K562 (cell line): ENCODE data around the gene ZNF343. TPM values are rescaled to one million over a fixed set of nuclear protein-coding genes. Genes with fewer than 3 reads are reported as not detected.

Experiments used
- ATAC-seq: fragments of 200-7000 bp; cut with Tn5 transposase; 3 replicates; pipeline ENCODE4 v1.9.1; 2020; ENCODE audit warnings: moderate library complexity
- BruUV-seq: library from RNA; stranded (reverse); fragments of 400-500 nt; replicated peaks from 2 replicates; lab custom pipeline; 2021; lab: Mats Ljungman, UMichigan
- CTCF ChIA-PET: fragments of 300-600 bp; formaldehyde crosslinking; extraction: SDS; loops from one replicate; lab custom pipeline; 2021; ENCODE audit warnings: low intra/inter-chr PET ratio; lab: Yijun Ruan, JAX
- POLR2A ChIA-PET: fragments of 300-600, 350-650 bp; sonication (Branson Sonifier 250); formaldehyde crosslinking; extraction: SDS; loops from one replicate; lab custom pipeline; 2021; ENCODE audit warnings: antibody characterized with exemption, inconsistent platforms; lab: Yijun Ruan, JAX
- DNase-seq, 4 experiments: peaks; one replicate each; pipeline versions ENCODE4 v3.0.0 to v3.0.0-alpha.2; 2011 to 2018; ENCODE audit warnings: low spot score in 3 of 4, mixed read lengths in 3 of 4; ENCODE audit errors: extremely low read depth in 1 of 4
- FAIRE-seq: peaks from 2 replicates; lab custom pipeline; 2011; peaks lifted over from hg19 to GRCh38; lab: Jason Lieb, UNC
- H2AFZ ChIP-seq: 2 replicates; pipeline ENCODE4 v1.6.0; 2011; ENCODE audit warnings: low read depth, low read length, control low read depth, inconsistent platforms
- H3K27ac ChIP-seq: fragments of 200-600 bp; 3 replicates; pipeline ENCODE4 v1.8.0; 2011; ENCODE audit warnings: low read depth, mild to moderate bottlenecking, control low read depth, inconsistent platforms, low read length, moderate library complexity, mixed read lengths; ENCODE audit errors: extremely low read depth
- H3K27me3 ChIP-seq, 2 experiments: fragments of 300-600 bp in 1 of 2; 2 replicates in 1 of 2; 3 replicates in 1 of 2; pipeline versions ENCODE4 v1.6.0 to v1.8.0; 2011; ENCODE audit warnings: inconsistent platforms in 2 of 2, low read length in 2 of 2, mild to moderate bottlenecking in 1 of 2, mixed read lengths in 1 of 2, moderate library complexity in 1 of 2; ENCODE audit not compliant: control insufficient read depth in 2 of 2, insufficient read depth in 2 of 2
- H3K36me3 ChIP-seq: fragments of 300-600 bp; 3 replicates; pipeline ENCODE4 v1.8.0; 2011; ENCODE audit warnings: mild to moderate bottlenecking, low read length, inconsistent platforms; ENCODE audit not compliant: control insufficient read depth, insufficient read depth
- H3K4me1 ChIP-seq, 2 experiments: fragments of 200-600 bp in 1 of 2; replicated peaks in 1 of 2; 2 replicates in 1 of 2; 3 replicates in 1 of 2; pipeline versions ENCODE4 v1.5.1 to v1.8.0; 2011; ENCODE audit warnings: inconsistent platforms in 2 of 2, low read length in 2 of 2, mild to moderate bottlenecking in 1 of 2, mixed read lengths in 1 of 2, moderate library complexity in 1 of 2; ENCODE audit not compliant: control insufficient read depth in 2 of 2, insufficient read depth in 2 of 2
- H3K4me2 ChIP-seq: 2 replicates; pipeline ENCODE4 v1.6.1; 2011; ENCODE audit warnings: low read length, control low read depth, inconsistent platforms, mixed read lengths; ENCODE audit not compliant: insufficient read depth
- H3K4me3 ChIP-seq: fragments of 200-600 bp; sonication (generic), shearing (Covaris generic); 2 replicates; pipeline ENCODE4 v1.5.1; 2016; ENCODE audit warnings: control low read depth, inconsistent platforms
- H3K79me2 ChIP-seq: fragments of 200-600 bp; 3 replicates; pipeline ENCODE4 v1.8.0; 2011; ENCODE audit warnings: low read length, inconsistent platforms; ENCODE audit not compliant: control insufficient read depth, insufficient read depth
- H3K9ac ChIP-seq, 2 experiments: 2 replicates each; pipeline versions ENCODE4 v1.6.0 to v1.6.1; 2011; ENCODE audit warnings: low read depth in 2 of 2, low read length in 2 of 2, control low read depth in 1 of 2, inconsistent platforms in 1 of 2, mild to moderate bottlenecking in 1 of 2, mixed read lengths in 1 of 2; ENCODE audit not compliant: insufficient read depth in 1 of 2
- H3K9me1 ChIP-seq: one replicate; pipeline ENCODE4 v1.6.0; 2011; ENCODE audit warnings: inconsistent platforms, mild to moderate bottlenecking, low read length, moderate library complexity; ENCODE audit not compliant: control insufficient read depth, insufficient read depth
- H3K9me3 ChIP-seq: replicated peaks from 2 replicates; pipeline ENCODE4 v1.5.1; 2011; ENCODE audit warnings: low read depth, low read length, inconsistent platforms; ENCODE audit not compliant: control insufficient read depth, insufficient read depth
- H4K20me1 ChIP-seq: replicated peaks from 2 replicates; pipeline ENCODE4 v1.6.1; 2011; ENCODE audit warnings: low read length, inconsistent platforms, mixed read lengths; ENCODE audit not compliant: control insufficient read depth, insufficient read depth
- FOSL1 ChIP-seq: fragments of 200-800 bp; sonication (Bioruptor generic); conservative IDR thresholded peaks from 2 replicates; pipeline ENCODE4 v1.6.1; 2016; ENCODE audit warnings: missing genetic modification characterization, missing compliant biosample characterization
- JUND ChIP-seq, 2 experiments: IDR thresholded peaks; 2 replicates in 1 of 2; 3 replicates in 1 of 2; pipeline ENCODE4 v1.6.1; 2011; ENCODE audit warnings: borderline replicate concordance in 2 of 2, low read depth in 2 of 2, low read length in 2 of 2, improper control_type of control experiment in 1 of 2, missing biosample characterization in 1 of 2, missing genetic modification characterization in 1 of 2, missing genetic modification reagents in 1 of 2
- OTX1 ChIP-seq: fragments of 450-650 bp; formaldehyde crosslinking; IDR thresholded peaks from 2 replicates; pipeline ENCODE4 v1.4.0; 2022; ENCODE audit warnings: mild to moderate bottlenecking
- POU5F1 ChIP-seq: fragments of 150-350 bp; IDR thresholded peaks from 2 replicates; pipeline ENCODE4 v1.6.1; 2014; ENCODE audit warnings: borderline replicate concordance, low read length, low read depth, mild to moderate bottlenecking; ENCODE audit not compliant: partially characterized antibody
- RAD51 ChIP-seq: fragments of 450-650 bp; IDR thresholded peaks from 2 replicates; pipeline ENCODE4 v1.7.1; 2016; ENCODE audit warnings: low read depth, mild to moderate bottlenecking, borderline replicate concordance
- SMAD1 ChIP-seq: fragments of 150-350 bp; IDR thresholded peaks from 2 replicates; pipeline ENCODE4 v1.6.1; 2014; ENCODE audit warnings: low read length, low read depth; ENCODE audit not compliant: partially characterized antibody
- TAF15 ChIP-seq: fragments of 200-400 bp; formaldehyde crosslinking; IDR thresholded peaks from 2 replicates; pipeline ENCODE4 v1.6.1; 2017; ENCODE audit warnings: mild to moderate bottlenecking, low read depth, low read length, moderate library complexity
- ZFP36 ChIP-seq: fragments of 150-350 bp; IDR thresholded peaks from 2 replicates; pipeline ENCODE4 v1.6.1; 2018; ENCODE audit warnings: low read length, low read depth; ENCODE audit not compliant: partially characterized antibody
- ZNF668 ChIP-seq: fragments of 250-450 bp; sonication (Bioruptor Pico); IDR thresholded peaks from 2 replicates; pipeline ENCODE4 v1.8.0; 2022; ENCODE audit warnings: mild to moderate bottlenecking, inconsistent platforms
- WGBS: fragments of 100-300 bp; shearing (Covaris generic); methylation state at CpG from one replicate; pipeline ENCODE4 v1.1.6; 2016; ENCODE audit warnings: low coverage, mixed read lengths; ENCODE audit not compliant: insufficient coverage; ENCODE audit errors: missing lambda C conversion rate; 5-methylcytosine and 5-hydroxymethylcytosine counted together
- in situ Hi-C: fragments of 300-500 bp; cut with MboI; formaldehyde crosslinking; loops from 4 replicates; pipeline ENCODE4 v1.15.0; 2018; ENCODE audit warnings: inconsistent platforms, mixed read lengths
- intact Hi-C: fragments of 100-400 bp; cut with micrococcal nuclease; formaldehyde crosslinking; loops from 2 replicates; pipeline ENCODE4 v1.14.2; 2022
- polyA plus RNA-seq, 8 experiments: library from polyadenylated mRNA; depleted of rRNA in 4 of 8; stranded (reverse) in 5 of 8; unstranded in 3 of 8; fragments of >200 nt; fragmentation: Nextera tagmentation in 2 of 8; fragmentation: Illumina TruSeq in 1 of 8; extraction: Ambion mirVana in 2 of 8; extraction: Trizol in 1 of 8; gene quantifications; 2 replicates each; pipeline versions ENCODE4 v1.2.1 to v1.2.3, GENCODE V29; 2011 to 2014; ENCODE audit warnings: inconsistent platforms in 1 of 8, missing spikeins in 1 of 8
- total RNA-seq, 7 experiments: library from RNA; depleted of rRNA in 6 of 7; stranded (reverse); fragments of >200 nt in 6 of 7; fragmentation: Illumina TruSeq in 2 of 7; extraction: Trizol in 2 of 7; gene quantifications; 2 replicates each; pipeline versions ENCODE4 v1.2.1 to v1.2.3, GENCODE V29; 2011 to 2021; ENCODE audit warnings: low replicate concordance in 1 of 7
- TF ChIP-seq, protein P1 (sequence below): IDR thresholded peaks from 3 replicates; pipeline ENCODE4 v1.6.1; 2011; ENCODE audit warnings: borderline replicate concordance, mild to moderate bottlenecking, moderate library complexity; ENCODE audit not compliant: insufficient read length; ENCODE audit errors: extremely low read depth
- TF ChIP-seq, protein P2 (sequence below): fragments of 450-650 bp; conservative IDR thresholded peaks from 2 replicates; pipeline ENCODE4 v1.6.1; 2016; ENCODE audit warnings: missing genetic modification characterization, low read depth, mild to moderate bottlenecking, control low read depth, missing compliant biosample characterization
- TF ChIP-seq, protein P3 (sequence below): sonication (generic); formaldehyde crosslinking; IDR thresholded peaks from 2 replicates; pipeline ENCODE4 v1.8.1; 2023; ENCODE audit warnings: missing genetic modification reagents, mild to moderate bottlenecking, borderline replicate concordance

The ZNF343 gene
- total and polyA plus RNA-seq, 9 of the 15 experiments (the other 6 are each of a cell fraction or from before 2014, with no cell fraction given), result 1.4 to 9.8 (median 6.4) TPM

DNA sequence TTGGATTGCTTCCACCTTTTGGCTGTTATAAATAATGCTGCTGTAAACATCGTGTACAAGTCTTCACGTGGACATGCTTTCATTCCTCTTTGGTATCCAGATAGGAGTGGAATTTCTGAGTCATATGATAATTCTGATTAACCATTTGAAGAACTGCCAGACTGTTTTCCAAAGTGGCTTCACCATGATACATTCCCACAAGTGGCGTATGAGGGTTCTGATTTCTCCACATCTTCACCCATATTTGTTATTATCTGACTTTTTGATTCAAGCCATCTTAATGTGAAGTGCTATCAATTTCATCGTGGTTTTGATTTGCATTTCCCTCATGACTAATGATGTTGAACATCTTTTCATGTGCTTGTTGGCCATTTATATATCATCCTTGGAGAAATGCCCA, 35.2 kb downstream of the ZNF343 start:
- Histone ChIP-seq H3K9ac (no peak overlapping the region), H3K4me1 (peaks cover under 1 to 4% of the 10 kb centered on the region in 2 experiments; a peak in 4 of 5 replicates), H2AFZ (no peak overlapping the region), H3K27me3 (no peaks in the 10 kb centered on the region), H3K9me3 (no peaks in the 10 kb centered on the region), H3K4me3 (no peak overlapping the region), H3K4me2 (no peak overlapping the region), H3K79me2 (peaks cover 22% of the 10 kb centered on the region), H3K36me3 (peaks cover 13% of the 10 kb centered on the region), H4K20me1 (peaks cover 14% of the 10 kb centered on the region), H3K27ac (no peak overlapping the region), H3K9me1 (peaks cover under 1% of the 10 kb centered on the region)
- no TSS peak for BruUV-seq
- intact Hi-C loops, result no loop called here
- ATAC-seq, result no peak
- in situ Hi-C loops, result loop anchor here (5.0 kb wide), 1 partner anchor 49 kb away; no protein-coding TSS in a partner anchor
- no peak for FAIRE-seq
- CTCF ChIA-PET, result no interaction called here
- 42% methylated on average over 4 of the region's 4 CpGs for WGBS
- POLR2A ChIA-PET, result no interaction called here
- DNase-seq, result no peak
- TF ChIP-seq JUND (IDR thresholded peaks at IDR 0.05; ENCODE audit: borderline replicate concordance, low read depth, low read length) (no peak), JUND (tag; IDR thresholded peaks at IDR 0.05; ENCODE audit: borderline replicate concordance, low read depth, low read length) (peak; percentile 75; the same call in 1 of the 3 replicates), RAD51 (no peak), POU5F1 (no peak), SMAD1 (no peak), OTX1 (CRISPR knock-in tag) (no peak), ZFP36 (no peak), TAF15 (no peak), ZNF668 (CRISPR knock-in tag) (no peak), FOSL1 (tag) (peak; percentile 93)
- TF ChIP-seq, protein P1, sequence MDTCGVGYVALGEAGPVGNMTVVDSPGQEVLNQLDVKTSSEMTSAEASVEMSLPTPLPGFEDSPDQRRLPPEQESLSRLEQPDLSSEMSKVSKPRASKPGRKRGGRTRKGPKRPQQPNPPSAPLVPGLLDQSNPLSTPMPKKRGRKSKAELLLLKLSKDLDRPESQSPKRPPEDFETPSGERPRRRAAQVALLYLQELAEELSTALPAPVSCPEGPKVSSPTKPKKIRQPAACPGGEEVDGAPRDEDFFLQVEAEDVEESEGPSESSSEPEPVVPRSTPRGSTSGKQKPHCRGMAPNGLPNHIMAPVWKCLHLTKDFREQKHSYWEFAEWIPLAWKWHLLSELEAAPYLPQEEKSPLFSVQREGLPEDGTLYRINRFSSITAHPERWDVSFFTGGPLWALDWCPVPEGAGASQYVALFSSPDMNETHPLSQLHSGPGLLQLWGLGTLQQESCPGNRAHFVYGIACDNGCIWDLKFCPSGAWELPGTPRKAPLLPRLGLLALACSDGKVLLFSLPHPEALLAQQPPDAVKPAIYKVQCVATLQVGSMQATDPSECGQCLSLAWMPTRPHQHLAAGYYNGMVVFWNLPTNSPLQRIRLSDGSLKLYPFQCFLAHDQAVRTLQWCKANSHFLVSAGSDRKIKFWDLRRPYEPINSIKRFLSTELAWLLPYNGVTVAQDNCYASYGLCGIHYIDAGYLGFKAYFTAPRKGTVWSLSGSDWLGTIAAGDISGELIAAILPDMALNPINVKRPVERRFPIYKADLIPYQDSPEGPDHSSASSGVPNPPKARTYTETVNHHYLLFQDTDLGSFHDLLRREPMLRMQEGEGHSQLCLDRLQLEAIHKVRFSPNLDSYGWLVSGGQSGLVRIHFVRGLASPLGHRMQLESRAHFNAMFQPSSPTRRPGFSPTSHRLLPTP, result no peak
- TF ChIP-seq, protein P2, sequence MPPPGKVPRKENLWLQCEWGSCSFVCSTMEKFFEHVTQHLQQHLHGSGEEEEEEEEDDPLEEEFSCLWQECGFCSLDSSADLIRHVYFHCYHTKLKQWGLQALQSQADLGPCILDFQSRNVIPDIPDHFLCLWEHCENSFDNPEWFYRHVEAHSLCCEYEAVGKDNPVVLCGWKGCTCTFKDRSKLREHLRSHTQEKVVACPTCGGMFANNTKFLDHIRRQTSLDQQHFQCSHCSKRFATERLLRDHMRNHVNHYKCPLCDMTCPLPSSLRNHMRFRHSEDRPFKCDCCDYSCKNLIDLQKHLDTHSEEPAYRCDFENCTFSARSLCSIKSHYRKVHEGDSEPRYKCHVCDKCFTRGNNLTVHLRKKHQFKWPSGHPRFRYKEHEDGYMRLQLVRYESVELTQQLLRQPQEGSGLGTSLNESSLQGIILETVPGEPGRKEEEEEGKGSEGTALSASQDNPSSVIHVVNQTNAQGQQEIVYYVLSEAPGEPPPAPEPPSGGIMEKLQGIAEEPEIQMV (tag), result no peak
- TF ChIP-seq, protein P3, sequence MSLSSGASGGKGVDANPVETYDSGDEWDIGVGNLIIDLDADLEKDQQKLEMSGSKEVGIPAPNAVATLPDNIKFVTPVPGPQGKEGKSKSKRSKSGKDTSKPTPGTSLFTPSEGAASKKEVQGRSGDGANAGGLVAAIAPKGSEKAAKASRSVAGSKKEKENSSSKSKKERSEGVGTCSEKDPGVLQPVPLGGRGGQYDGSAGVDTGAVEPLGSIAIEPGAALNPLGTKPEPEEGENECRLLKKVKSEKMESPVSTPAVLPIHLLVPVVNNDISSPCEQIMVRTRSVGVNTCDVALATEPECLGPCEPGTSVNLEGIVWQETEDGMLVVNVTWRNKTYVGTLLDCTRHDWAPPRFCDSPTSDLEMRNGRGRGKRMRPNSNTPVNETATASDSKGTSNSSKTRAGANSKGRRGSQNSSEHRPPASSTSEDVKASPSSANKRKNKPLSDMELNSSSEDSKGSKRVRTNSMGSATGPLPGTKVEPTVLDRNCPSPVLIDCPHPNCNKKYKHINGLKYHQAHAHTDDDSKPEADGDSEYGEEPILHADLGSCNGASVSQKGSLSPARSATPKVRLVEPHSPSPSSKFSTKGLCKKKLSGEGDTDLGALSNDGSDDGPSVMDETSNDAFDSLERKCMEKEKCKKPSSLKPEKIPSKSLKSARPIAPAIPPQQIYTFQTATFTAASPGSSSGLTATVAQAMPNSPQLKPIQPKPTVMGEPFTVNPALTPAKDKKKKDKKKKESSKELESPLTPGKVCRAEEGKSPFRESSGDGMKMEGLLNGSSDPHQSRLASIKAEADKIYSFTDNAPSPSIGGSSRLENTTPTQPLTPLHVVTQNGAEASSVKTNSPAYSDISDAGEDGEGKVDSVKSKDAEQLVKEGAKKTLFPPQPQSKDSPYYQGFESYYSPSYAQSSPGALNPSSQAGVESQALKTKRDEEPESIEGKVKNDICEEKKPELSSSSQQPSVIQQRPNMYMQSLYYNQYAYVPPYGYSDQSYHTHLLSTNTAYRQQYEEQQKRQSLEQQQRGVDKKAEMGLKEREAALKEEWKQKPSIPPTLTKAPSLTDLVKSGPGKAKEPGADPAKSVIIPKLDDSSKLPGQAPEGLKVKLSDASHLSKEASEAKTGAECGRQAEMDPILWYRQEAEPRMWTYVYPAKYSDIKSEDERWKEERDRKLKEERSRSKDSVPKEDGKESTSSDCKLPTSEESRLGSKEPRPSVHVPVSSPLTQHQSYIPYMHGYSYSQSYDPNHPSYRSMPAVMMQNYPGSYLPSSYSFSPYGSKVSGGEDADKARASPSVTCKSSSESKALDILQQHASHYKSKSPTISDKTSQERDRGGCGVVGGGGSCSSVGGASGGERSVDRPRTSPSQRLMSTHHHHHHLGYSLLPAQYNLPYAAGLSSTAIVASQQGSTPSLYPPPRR (CRISPR knock-in tag), result no peak
